ENCODE data around the gene N4BP2L2. TPM values are rescaled to one million over a fixed set of nuclear protein-coding genes. Genes with fewer than 3 reads are reported as not detected.

N4BP2L2 gene
- total and polyA plus RNA-seq, 2 donors (not counting 3 experiments of a cell fraction or from before 2014, with no cell fraction given) = 21.7 to 101 TPM

GRCh38 chr13:32454886-32455593 is 83.6 kb downstream of the N4BP2L2 start:
- H3K9me1 ChIP-seq (replicated peaks; ENCODE audit: control insufficient read depth, extremely low read depth, insufficient read depth, low read length) = no peaks in the 10 kb centered on the region
- TF ChIP-seq MYC (IDR thresholded peaks at IDR 0.05; ENCODE audit: low read depth, low read length) (no peak), POLR2AphosphoS5 (IDR thresholded peaks at IDR 0.05; ENCODE audit: insufficient read depth, low read depth, low read length) (no peak), CTCF (IDR thresholded peaks at IDR 0.05; ENCODE audit: extremely low read depth in 1 of 2, insufficient read depth in 1 of 2, low read depth in 1 of 2, low read length in 2 of 2) (no peak), GATA2 (IDR thresholded peaks at IDR 0.05; ENCODE audit: insufficient read depth, insufficient read length, low read depth, low read length) (no peak), JUN (IDR thresholded peaks at IDR 0.05; ENCODE audit: borderline replicate concordance, insufficient read depth, insufficient read length, low read depth) (no peak), MAX (IDR thresholded peaks at IDR 0.05; ENCODE audit: insufficient read depth, insufficient read length) (no peak), POLR2A (IDR thresholded peaks at IDR 0.05; ENCODE audit: low read depth, low read length) (no peak)
- H3K4me1 ChIP-seq (ENCODE audit: control insufficient read depth, extremely low read depth, insufficient read depth, low read length) = no peaks in the 10 kb centered on the region
- POLR2A ChIA-PET = no interaction called here
- FAIRE-seq = no peak
- dilution Hi-C loops (cut with MboI; ENCODE audit: extremely low pct_ligation_motif_present, low sequenced_read_pairs) = no loop called here
- H3K36me3 ChIP-seq (ENCODE audit: control insufficient read depth in 2 of 2, extremely low read depth in 1 of 2, insufficient read depth in 2 of 2, low read length in 2 of 2) = no peaks in the 10 kb centered on the region
- intact Hi-C loops (cut with micrococcal nuclease) = no loop called here
- H3K27ac ChIP-seq (ENCODE audit: insufficient read depth, low read depth, low read length) = no peak overlapping the region
- no TSS peak for BruUV-seq (replicated peaks)
- no peak overlapping the region for H2AFZ ChIP-seq (ENCODE audit: low read depth, low read length)
- H3K27me3 ChIP-seq (ENCODE audit: control insufficient read depth in 2 of 2, insufficient read depth in 2 of 2, low read length in 2 of 2) = no peaks in the 10 kb centered on the region
- H3K9me3 ChIP-seq (replicated peaks; ENCODE audit: control insufficient read depth, insufficient read depth, low read length) = no peaks in the 10 kb centered on the region
- CTCF ChIA-PET = no interaction called here
- no peak overlapping the region for H3K4me2 ChIP-seq (ENCODE audit: insufficient read depth, low read length)
- no peak overlapping the region for H3K4me3 ChIP-seq (replicated peaks in 1 of 3; ENCODE audit: insufficient read depth in 1 of 3, low read depth in 1 of 3, low read length in 3 of 3)
- DNase-seq (ENCODE audit: low read depth, low spot score) = no peak
- no peak overlapping the region for H3K9ac ChIP-seq (replicated peaks; ENCODE audit: extremely low read depth, insufficient read depth, low read length)
- H4K20me1 ChIP-seq (replicated peaks; ENCODE audit: control insufficient read depth, extremely low read depth, insufficient read depth, low read length) = no peaks in the 10 kb centered on the region
- H3K79me2 ChIP-seq (ENCODE audit: control insufficient read depth, insufficient read depth, low read length) = no peaks in the 10 kb centered on the region
